HG03135 (cell line): ENCODE data around the gene EPPIN.
"Not testable (repeated sequence)": the region's sequence is repeated elsewhere in the genome, so short reads cannot be mapped to it uniquely, and the experiment has no call there.

Experiments
- ATAC-seq: cut with Tn5 transposase; IDR thresholded peaks from one replicate; pipeline ENCODE4 v1.9.1; 2021; ENCODE audit warnings: mild to moderate bottlenecking, moderate library complexity; ENCODE audit not compliant: unreplicated experiment

EPPIN gene

GRCh38 chr20:45547206-45547770 lies at the start of gene EPPIN:
TSS of gene EPPIN (minus strand) at chr20:45547401. CDS start at chr20:45547357, 44 bp downstream.
- no peak for ATAC-seq

GRCh38 chr20:45595235-45595634 lies 48.0 kb upstream of the EPPIN start:
- ATAC-seq = no peak

GRCh38 chr20:45593498-45593897 lies 46.3 kb upstream of the EPPIN start:
- ATAC-seq = no peak

- ATAC-seq = no peak
Measured at GRCh38 chr20:45592574-45593189, 45.5 kb upstream of the EPPIN start.

GRCh38 chr20:45589725-45590124 lies 42.5 kb upstream of the EPPIN start:
- ATAC-seq = no peak

GRCh38 chr20:45588800-45589199 lies 41.6 kb upstream of the EPPIN start:
- ATAC-seq = no peak

GRCh38 chr20:45585986-45586385 lies 38.8 kb upstream of the EPPIN start:
- not testable (repeated sequence) for ATAC-seq

GRCh38 chr20:45584294-45584693 lies 37.1 kb upstream of the EPPIN start:
- ATAC-seq = not testable (repeated sequence)

GRCh38 chr20:45583502-45583901 lies 36.3 kb upstream of the EPPIN start:
- ATAC-seq = no peak

GRCh38 chr20:45581702-45582101 lies 34.5 kb upstream of the EPPIN start:
- ATAC-seq = no peak

- no peak for ATAC-seq
Measured at GRCh38 chr20:45579184-45579583, 32.0 kb upstream of the EPPIN start, which contains the start of gene WFDC8. TSS of gene WFDC8 (minus strand) at chr20:45579284. CDS start at chr20:45579247, 37 bp downstream.

GRCh38 chr20:45578231-45578630 lies 31.0 kb upstream of the EPPIN start:
- no peak for ATAC-seq

GRCh38 chr20:45576995-45577394 lies 29.8 kb upstream of the EPPIN start:
- no peak for ATAC-seq

GRCh38 chr20:45575931-45576330 lies 28.7 kb upstream of the EPPIN start:
- no peak for ATAC-seq

- not testable (repeated sequence) for ATAC-seq
Measured at GRCh38 chr20:45569650-45570049, 22.4 kb upstream of the EPPIN start.

- ATAC-seq = no peak
Measured at GRCh38 chr20:45564760-45565276, 17.6 kb upstream of the EPPIN start.

GRCh38 chr20:45555198-45555597 lies 8.0 kb upstream of the EPPIN start:
- ATAC-seq = no peak

- ATAC-seq = no peak
Measured at GRCh38 chr20:45552456-45552855, 5.3 kb upstream of the EPPIN start.

GRCh38 chr20:45550765-45551164 lies 3.6 kb upstream of the EPPIN start:
- ATAC-seq = no peak

GRCh38 chr20:45548410-45548809 lies 1.2 kb upstream of the EPPIN start:
- ATAC-seq = no peak

- ATAC-seq = no peak
Measured at GRCh38 chr20:45545754-45546453, 1.3 kb downstream of the EPPIN start.

- no peak for ATAC-seq
Measured at GRCh38 chr20:45545351-45545750, 1.9 kb downstream of the EPPIN start.
